Erythroblast (primary cell): Measurements from ENCODE around the gene INSC.

Experiments
- GATA1 ChIP-seq: IDR thresholded peaks from 2 replicates; pipeline ENCODE4 v1.6.1; 2011; ENCODE audit warnings: low read depth, mild to moderate bottlenecking, control low read depth, low read length, moderate library complexity
- POLR2A ChIP-seq: IDR thresholded peaks from 2 replicates; pipeline ENCODE4 v1.6.1; 2011; ENCODE audit warnings: mild to moderate bottlenecking, low read length

GRCh38 chr11:15091625-15092024 lies 23.1 kb upstream of the INSC start:
- TF ChIP-seq POLR2A (no peak), GATA1 (no peak)
